ENCODE measurements around the gene HSBP1.

GRCh38 chr16:83802554-83803205 lies 5.1 kb upstream of the HSBP1 start:
- TF ChIP-seq MAX (IDR thresholded peaks at IDR 0.05) (no peak), RAD21 (IDR thresholded peaks at IDR 0.05; ENCODE audit: low read depth) (no peak), FOXM1 (IDR thresholded peaks at IDR 0.05; ENCODE audit: borderline replicate concordance, low read depth) (no peak), YY1 (IDR thresholded peaks at IDR 0.05; ENCODE audit: low read depth) (no peak), USF1 (IDR thresholded peaks at IDR 0.05) (no peak), EGR1 (IDR thresholded peaks at IDR 0.05) (no peak), CEBPB (IDR thresholded peaks at IDR 0.05) (no peak), ZBTB7A (IDR thresholded peaks at IDR 0.05; ENCODE audit: low read depth) (no peak), EP300 (IDR thresholded peaks at IDR 0.05; ENCODE audit: borderline replicate concordance) (no peak), NFIC (IDR thresholded peaks at IDR 0.05) (no peak), REST (IDR thresholded peaks at IDR 0.05; ENCODE audit: low read depth) (no peak), TAF1 (IDR thresholded peaks at IDR 0.05; ENCODE audit: low read depth) (no peak), TEAD4 (IDR thresholded peaks at IDR 0.05) (no peak)
